ENCODE results near the gene ZNF319. TPM values are rescaled to one million over a fixed set of nuclear protein-coding genes. Genes with fewer than 3 reads are reported as not detected.

The ZNF319 gene
- total and polyA plus RNA-seq, 2 of the 8 experiments (the other 6 are each of a cell fraction or from before 2014, with no cell fraction given) = 3.3 to 5.5 TPM

- no peak for TF ChIP-seq YY1 (IDR thresholded peaks at IDR 0.05; ENCODE audit: low read depth, low read length)
- no peak for TF ChIP-seq CBX5 (IDR thresholded peaks at IDR 0.05; ENCODE audit: low read depth, low read length)
- TF ChIP-seq ASH2L (IDR thresholded peaks at IDR 0.05; ENCODE audit: low read length) = peak; percentile 44
- TF ChIP-seq SIN3A (conservative IDR thresholded peaks at IDR 0.05 in 1 of 2, IDR thresholded peaks at IDR 0.05 in 1 of 2; ENCODE audit: low read depth in 1 of 2, low read length in 2 of 2) = no peak
- TF ChIP-seq RNF2 (IDR thresholded peaks at IDR 0.05; ENCODE audit: borderline replicate concordance, low read depth, low read length, missing control alignments, poor library complexity, severe bottlenecking) = no peak
- no peak for TF ChIP-seq ATF3 (IDR thresholded peaks at IDR 0.05; ENCODE audit: insufficient read depth, low read depth, low read length)
- no peak for TF ChIP-seq TBP (IDR thresholded peaks at IDR 0.05; ENCODE audit: low read depth, low read length)
- TF ChIP-seq PHF8 (conservative IDR thresholded peaks at IDR 0.05; ENCODE audit: low read depth, low read length) = 0 out of 2 replicates have a peak, but pooled peaks have one; percentile 25
- TF ChIP-seq POU5F1 (IDR thresholded peaks at IDR 0.05; ENCODE audit: low read depth, low read length) = no peak
- no peak for TF ChIP-seq RFX5 (IDR thresholded peaks at IDR 0.05; ENCODE audit: borderline replicate concordance, low read depth, low read length)
- no peak for TF ChIP-seq EP300 (IDR thresholded peaks at IDR 0.05; ENCODE audit: borderline replicate concordance in 1 of 2, low read depth in 2 of 2, low read length in 2 of 2)
- no peak for TF ChIP-seq NRF1 (IDR thresholded peaks at IDR 0.05; ENCODE audit: low read depth, low read length)
- no peak for TF ChIP-seq CTBP2 (IDR thresholded peaks at IDR 0.05; ENCODE audit: borderline replicate concordance, insufficient read depth, insufficient read length, low read length)
- peak; percentile 69; the same call in 1 of the 2 replicates for TF ChIP-seq RBBP5 (IDR thresholded peaks at IDR 0.05; ENCODE audit: borderline replicate concordance, low read depth, low read length)
- no peak for TF ChIP-seq BRCA1 (IDR thresholded peaks at IDR 0.05; ENCODE audit: low read depth, low read length)
- TF ChIP-seq NANOG (IDR thresholded peaks at IDR 0.05; ENCODE audit: insufficient read depth, low read depth, low read length, poor library complexity, severe bottlenecking) = no peak
- no peak for TF ChIP-seq JUND (IDR thresholded peaks at IDR 0.05; ENCODE audit: low read length)
- TF ChIP-seq TEAD4 (IDR thresholded peaks at IDR 0.05; ENCODE audit: low read depth, low read length) = no peak
- no peak for TF ChIP-seq KDM1A (IDR thresholded peaks at IDR 0.05; ENCODE audit: borderline replicate concordance, low read length)
Measured at GRCh38 chr16:57985204-57986181, 15.0 kb downstream of the ZNF319 start (continued).
